Measurements from ENCODE around the gene NTF3. TPM values are rescaled to one million over a fixed set of nuclear protein-coding genes. Genes with fewer than 3 reads are reported as not detected.

NTF3 gene
- polyA plus RNA-seq, 1 donor (not counting 4 experiments of a cell fraction or from before 2014, with no cell fraction given), result not detected

DNA sequence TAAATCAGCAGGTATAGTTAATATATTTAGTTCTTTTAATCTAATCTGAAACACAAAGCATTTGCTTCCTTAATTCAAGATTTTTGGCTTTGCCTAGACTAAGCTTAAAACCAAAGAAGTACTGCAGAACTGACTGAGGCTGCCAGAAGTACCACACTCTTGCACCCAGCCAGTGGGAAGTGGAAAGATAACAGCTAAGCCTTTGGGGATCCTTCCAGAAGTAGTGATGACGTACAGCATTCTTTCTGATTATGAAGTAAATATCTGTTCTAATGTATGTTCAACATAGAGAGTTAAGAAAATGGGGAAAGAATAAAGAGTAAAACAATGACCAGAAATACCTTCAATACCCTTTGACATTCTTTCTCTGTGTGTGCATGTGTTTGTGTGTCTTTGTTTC, 19.3 kb downstream of the NTF3 start:
- FAIRE-seq (no peak), DNase-seq (ENCODE audit: low read depth, low spot score) (no peak)
- TF ChIP-seq EZH2 (IDR thresholded peaks at IDR 0.05; ENCODE audit: low read length), result no peak
- TF ChIP-seq, protein P1, sequence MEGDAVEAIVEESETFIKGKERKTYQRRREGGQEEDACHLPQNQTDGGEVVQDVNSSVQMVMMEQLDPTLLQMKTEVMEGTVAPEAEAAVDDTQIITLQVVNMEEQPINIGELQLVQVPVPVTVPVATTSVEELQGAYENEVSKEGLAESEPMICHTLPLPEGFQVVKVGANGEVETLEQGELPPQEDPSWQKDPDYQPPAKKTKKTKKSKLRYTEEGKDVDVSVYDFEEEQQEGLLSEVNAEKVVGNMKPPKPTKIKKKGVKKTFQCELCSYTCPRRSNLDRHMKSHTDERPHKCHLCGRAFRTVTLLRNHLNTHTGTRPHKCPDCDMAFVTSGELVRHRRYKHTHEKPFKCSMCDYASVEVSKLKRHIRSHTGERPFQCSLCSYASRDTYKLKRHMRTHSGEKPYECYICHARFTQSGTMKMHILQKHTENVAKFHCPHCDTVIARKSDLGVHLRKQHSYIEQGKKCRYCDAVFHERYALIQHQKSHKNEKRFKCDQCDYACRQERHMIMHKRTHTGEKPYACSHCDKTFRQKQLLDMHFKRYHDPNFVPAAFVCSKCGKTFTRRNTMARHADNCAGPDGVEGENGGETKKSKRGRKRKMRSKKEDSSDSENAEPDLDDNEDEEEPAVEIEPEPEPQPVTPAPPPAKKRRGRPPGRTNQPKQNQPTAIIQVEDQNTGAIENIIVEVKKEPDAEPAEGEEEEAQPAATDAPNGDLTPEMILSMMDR (optimal IDR thresholded peaks at IDR 0.05 in 1 of 3, IDR thresholded peaks at IDR 0.05 in 1 of 3, conservative IDR thresholded peaks at IDR 0.05 in 1 of 3; ENCODE audit: extremely low read depth in 1 of 3, insufficient read depth in 2 of 3, low read length in 3 of 3), result no peak
- Histone ChIP-seq H3K4me2 (ENCODE audit: control insufficient read depth, extremely low read depth, insufficient read depth, low read depth, low read length) (no peak overlapping the region), H3K36me3 (ENCODE audit: control insufficient read depth in 2 of 2, extremely low read depth in 1 of 2, insufficient read depth in 2 of 2, low read length in 2 of 2) (no peaks in the 10 kb centered on the region), H3K79me2 (ENCODE audit: control insufficient read depth, insufficient read depth, low read length) (no peaks in the 10 kb centered on the region), H2AFZ (ENCODE audit: control insufficient read depth, low read length) (no peak overlapping the region), H3K27ac (ENCODE audit: control insufficient read depth, insufficient read depth, low read length) (no peak overlapping the region), H3K9ac (ENCODE audit: control insufficient read depth, extremely low read depth, insufficient read depth, low read length) (no peak overlapping the region), H3K9me1 (ENCODE audit: control insufficient read depth, extremely low read depth, insufficient read depth, low read length) (no peaks in the 10 kb centered on the region), H3K4me3 (ENCODE audit: control insufficient read depth in 2 of 3, extremely low read depth in 1 of 3, insufficient read depth in 2 of 3, low read depth in 1 of 3, low read length in 3 of 3) (no peak overlapping the region), H4K20me1 (ENCODE audit: control insufficient read depth, extremely low read depth, insufficient read depth, low read length) (no peaks in the 10 kb centered on the region), H3K27me3 (ENCODE audit: control insufficient read depth, extremely low read depth, insufficient read depth, low read length) (peaks cover 3% of the 10 kb centered on the region), H3K4me1 (ENCODE audit: control insufficient read depth, extremely low read depth, insufficient read depth, low read length) (no peaks in the 10 kb centered on the region), H3K9me3 (ENCODE audit: control insufficient read depth, low read depth, low read length) (no peaks in the 10 kb centered on the region)
- dilution Hi-C loops (cut with MboI; ENCODE audit: extremely low pct_ligation_motif_present, low sequenced_read_pairs), result no loop called here

DNA sequence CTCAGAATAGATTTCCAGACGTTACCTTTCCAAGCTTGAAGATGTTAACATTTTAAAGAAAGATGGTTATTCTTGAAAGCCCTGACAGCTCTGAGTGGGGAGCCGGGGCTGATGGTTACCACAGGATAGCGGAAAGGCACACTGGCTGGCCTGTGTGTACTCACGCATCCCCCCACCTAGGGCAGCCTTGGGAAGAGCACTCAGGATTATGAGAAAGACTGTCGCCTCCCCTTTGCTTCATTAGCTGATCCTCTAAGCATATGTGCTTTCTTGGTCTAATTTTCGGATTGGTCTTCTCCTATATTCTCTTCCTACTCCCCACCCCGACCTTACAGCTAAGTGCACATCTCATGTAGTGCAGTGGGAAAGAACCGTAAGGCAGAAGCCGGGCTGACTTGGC, 20.7 kb downstream of the NTF3 start:
- Histone ChIP-seq H3K4me2 (ENCODE audit: control insufficient read depth, extremely low read depth, insufficient read depth, low read depth, low read length) (no peak overlapping the region), H4K20me1 (ENCODE audit: control insufficient read depth, extremely low read depth, insufficient read depth, low read length) (no peaks in the 10 kb centered on the region), H3K4me3 (ENCODE audit: control insufficient read depth in 2 of 3, extremely low read depth in 1 of 3, insufficient read depth in 2 of 3, low read depth in 1 of 3, low read length in 3 of 3) (no peak overlapping the region), H3K4me1 (ENCODE audit: control insufficient read depth, extremely low read depth, insufficient read depth, low read length) (peaks cover 7% of the 10 kb centered on the region), H3K27me3 (ENCODE audit: control insufficient read depth, extremely low read depth, insufficient read depth, low read length) (peaks cover 3% of the 10 kb centered on the region), H3K27ac (ENCODE audit: control insufficient read depth, insufficient read depth, low read length) (no peak overlapping the region), H3K9me1 (ENCODE audit: control insufficient read depth, extremely low read depth, insufficient read depth, low read length) (no peaks in the 10 kb centered on the region), H3K9ac (ENCODE audit: control insufficient read depth, extremely low read depth, insufficient read depth, low read length) (no peak overlapping the region), H2AFZ (ENCODE audit: control insufficient read depth, low read length) (no peak overlapping the region), H3K36me3 (ENCODE audit: control insufficient read depth in 2 of 2, extremely low read depth in 1 of 2, insufficient read depth in 2 of 2, low read length in 2 of 2) (no peaks in the 10 kb centered on the region), H3K79me2 (ENCODE audit: control insufficient read depth, insufficient read depth, low read length) (no peaks in the 10 kb centered on the region), H3K9me3 (ENCODE audit: control insufficient read depth, low read depth, low read length) (no peaks in the 10 kb centered on the region)
- DNase-seq (ENCODE audit: low read depth, low spot score) (no peak), FAIRE-seq (no peak)
- dilution Hi-C loops (cut with MboI; ENCODE audit: extremely low pct_ligation_motif_present, low sequenced_read_pairs), result no loop called here
- no peak for TF ChIP-seq EZH2 (IDR thresholded peaks at IDR 0.05; ENCODE audit: low read length)
- TF ChIP-seq, protein P1 (optimal IDR thresholded peaks at IDR 0.05 in 1 of 3, IDR thresholded peaks at IDR 0.05 in 1 of 3, conservative IDR thresholded peaks at IDR 0.05 in 1 of 3; ENCODE audit: extremely low read depth in 1 of 3, insufficient read depth in 2 of 3, low read length in 3 of 3), result no peak
